ENCODE data around the gene FADS2. TPM values are rescaled to one million over a fixed set of nuclear protein-coding genes. Genes with fewer than 3 reads are reported as not detected.

FADS2 gene
- total RNA-seq, 2 donors from 2014 or later, result 2.0 to 4.4 TPM

GRCh38 chr11:61799665-61800284 is 28.3 kb upstream of the FADS2 start:
- TF ChIP-seq CTCF (IDR thresholded peaks at IDR 0.05) (no peak), POLR2A (IDR thresholded peaks at IDR 0.05) (no peak)
- H3K4me1 ChIP-seq, result peaks cover 8% of the 10 kb centered on the region
- peaks cover 0 to 5% of the 10 kb centered on the region in 2 donors for H3K36me3 ChIP-seq (replicated peaks in 1 of 2; ENCODE audit: insufficient read depth in 1 of 2, low read depth in 2 of 2)
- 100% methylated on average over 2 of the region's 2 CpGs for WGBS, 2 donors
- intact Hi-C loops (cut with DNase I), result loop anchor here (10.0 kb wide), 1 partner anchor 285 kb away; no protein-coding TSS in a partner anchor
- ATAC-seq, result no peak
- no peak for DNase-seq
- no peaks in the 10 kb centered on the region for H3K9me3 ChIP-seq
- no peak overlapping the region for H3K4me3 ChIP-seq
- H3K27ac ChIP-seq, result no peak overlapping the region
- no peaks in the 10 kb centered on the region for H3K27me3 ChIP-seq

GRCh38 chr11:61800331-61801281 is 27.5 kb upstream of the FADS2 start:
- Histone ChIP-seq H3K4me1 (peaks cover 8% of the 10 kb centered on the region), H3K9me3 (no peaks in the 10 kb centered on the region), H3K27ac (no peak overlapping the region), H3K36me3 (replicated peaks in 1 of 2; ENCODE audit: insufficient read depth in 1 of 2, low read depth in 2 of 2) (peaks cover 0 to 5% of the 10 kb centered on the region in 2 donors), H3K27me3 (no peaks in the 10 kb centered on the region), H3K4me3 (no peak overlapping the region)
- ATAC-seq (no peak), DNase-seq (no peak)
- 86 to 88% methylated on average over 3 of the region's 3 CpGs for WGBS, 2 donors
- TF ChIP-seq POLR2A (IDR thresholded peaks at IDR 0.05) (no peak), CTCF (IDR thresholded peaks at IDR 0.05) (no peak)
- intact Hi-C loops (cut with DNase I), result loop anchor here (10.0 kb wide), 1 partner anchor 284 kb away; no protein-coding TSS in a partner anchor

- 82 to 83% methylated on average over 6 of the region's 6 CpGs for WGBS, 2 donors
- DNase-seq (no peak), ATAC-seq (no peak)
- Histone ChIP-seq H3K27ac (no peak overlapping the region), H3K27me3 (no peaks in the 10 kb centered on the region), H3K4me1 (peaks cover 2% of the 10 kb centered on the region), H3K4me3 (no peak overlapping the region), H3K36me3 (replicated peaks in 1 of 2; ENCODE audit: insufficient read depth in 1 of 2, low read depth in 2 of 2) (no peaks in the 10 kb centered on the region), H3K9me3 (no peaks in the 10 kb centered on the region)
- TF ChIP-seq CTCF (IDR thresholded peaks at IDR 0.05), result no peak
- intact Hi-C loops (cut with DNase I), result loop anchor here (10.0 kb wide), 1 partner anchor 282 kb away; no protein-coding TSS in a partner anchor
These were observed 25.5 kb upstream of the FADS2 start for GRCh38 chr11:61802605-61803004.

- no peaks in the 10 kb centered on the region for H3K9me3 ChIP-seq
- H3K27me3 ChIP-seq, result no peaks in the 10 kb centered on the region
- H3K36me3 ChIP-seq (replicated peaks in 1 of 2; ENCODE audit: insufficient read depth in 1 of 2, low read depth in 2 of 2), result no peaks in the 10 kb centered on the region
- no peak overlapping the region for H3K4me3 ChIP-seq
- no peaks in the 10 kb centered on the region for H3K4me1 ChIP-seq
- 83 to 90% methylated on average over 3 of the region's 3 CpGs for WGBS, 2 donors
- intact Hi-C loops (cut with DNase I), result loop anchor here (10.0 kb wide), 1 partner anchor 281 kb away; no protein-coding TSS in a partner anchor
- DNase-seq, result no peak
- no peak overlapping the region for H3K27ac ChIP-seq
- no peak for ATAC-seq
- TF ChIP-seq CTCF (IDR thresholded peaks at IDR 0.05) (no peak), POLR2A (IDR thresholded peaks at IDR 0.05) (no peak)
These were observed 24.0 kb upstream of the FADS2 start for GRCh38 chr11:61803889-61804647.
